H1 (cell line): ENCODE data around the gene PDZK1IP1. TPM values are rescaled to one million over a fixed set of nuclear protein-coding genes. Genes with fewer than 3 reads are reported as not detected.
A peak's percentile ranks its signal among the peaks of the same experiment; 100 is the strongest.

Experiments used
- CTCF ChIA-PET: fragments of 300-600 bp; sonication (Branson Sonifier 250); formaldehyde crosslinking; loops from one replicate; lab custom pipeline; 2021; ENCODE audit not compliant: partially characterized antibody; lab: Charles Lee
- POLR2A ChIA-PET: fragments of 300-600 bp; sonication (Branson Sonifier 250); formaldehyde crosslinking; loops from one replicate; lab custom pipeline; 2021; ENCODE audit warnings: inconsistent platforms; ENCODE audit not compliant: partially characterized antibody; lab: Charles Lee
- DNase-seq, 2 experiments: peaks; one replicate each; pipeline versions ENCODE4 v3.0.0 to v3.0.0-alpha.2; 2010 to 2022; ENCODE audit warnings: low spot score in 2 of 2, low read depth in 1 of 2, mixed read lengths in 1 of 2
- FAIRE-seq: peaks from 2 replicates; lab custom pipeline; 2011; peaks lifted over from hg19 to GRCh38; lab: Jason Lieb, UNC
- H2AFZ ChIP-seq: 2 replicates; pipeline ENCODE4 v1.8.1; 2012; ENCODE audit warnings: low read length, inconsistent platforms
- H2AK5ac ChIP-seq: 2 replicates; pipeline ENCODE4 v1.6.1; 2013; ENCODE audit warnings: low read depth, low read length
- H2BK120ac ChIP-seq: replicated peaks from 2 replicates; pipeline ENCODE3; 2013; ENCODE audit warnings: low read depth, low read length, inconsistent platforms
- H2BK12ac ChIP-seq: 2 replicates; pipeline ENCODE4 v1.6.1; 2013; ENCODE audit warnings: low read depth, low read length
- H2BK15ac ChIP-seq: 2 replicates; pipeline ENCODE4 v1.6.1; 2013; ENCODE audit warnings: low read length
- H2BK20ac ChIP-seq: 2 replicates; pipeline ENCODE4 v1.6.1; 2013; ENCODE audit warnings: low read length
- H2BK5ac ChIP-seq: 2 replicates; pipeline ENCODE4 v1.6.1; 2013; ENCODE audit warnings: low read depth, low read length
- H3K14ac ChIP-seq: 2 replicates; pipeline ENCODE4 v1.6.1; 2013; ENCODE audit warnings: inconsistent platforms; ENCODE audit not compliant: insufficient read length
- H3K18ac ChIP-seq: 2 replicates; pipeline ENCODE4 v1.6.1; 2013; ENCODE audit warnings: low read length; ENCODE audit errors: extremely low read depth
- H3K23ac ChIP-seq: 2 replicates; pipeline ENCODE4 v1.6.1; 2013; ENCODE audit warnings: inconsistent platforms; ENCODE audit not compliant: insufficient read length
- H3K23me2 ChIP-seq: 2 replicates; pipeline ENCODE4 v1.6.1; 2013; ENCODE audit warnings: low read depth, low read length
- H3K27ac ChIP-seq: 2 replicates; pipeline ENCODE4 v1.6.1; 2011; ENCODE audit warnings: low read depth, low read length, inconsistent platforms
- H3K27me3 ChIP-seq, 4 experiments: replicated peaks in 1 of 4; 1 replicate in 1 of 4; 2 replicates in 3 of 4; pipeline versions ENCODE4 v1.6.1 to v1.8.1; 2011 to 2013; ENCODE audit warnings: low read length in 3 of 4, mild to moderate bottlenecking in 3 of 4, inconsistent platforms in 2 of 4, mixed read lengths in 2 of 4, moderate library complexity in 1 of 4; ENCODE audit not compliant: control insufficient read depth in 3 of 4, insufficient read depth in 3 of 4; ENCODE audit errors: extremely low read depth in 1 of 4
- H3K36me3 ChIP-seq, 4 experiments: 2 replicates each; pipeline versions ENCODE4 v1.6.1 to v1.8.1; 2011 to 2013; ENCODE audit warnings: mild to moderate bottlenecking in 4 of 4, low read length in 3 of 4, moderate library complexity in 2 of 4, control low read depth in 1 of 4, inconsistent platforms in 1 of 4; ENCODE audit not compliant: insufficient read depth in 4 of 4, control insufficient read depth in 2 of 4
- H3K4ac ChIP-seq: replicated peaks from 2 replicates; pipeline ENCODE3; 2013; ENCODE audit warnings: low read length, low read depth, mixed read lengths, inconsistent platforms; ENCODE audit not compliant: insufficient read length
- H3K4me1 ChIP-seq, 4 experiments: replicated peaks in 1 of 4; 1 replicate in 1 of 4; 2 replicates in 3 of 4; pipeline versions ENCODE4 v1.6.1 to v1.8.1; 2011 to 2013; ENCODE audit warnings: low read length in 3 of 4, inconsistent platforms in 2 of 4, mixed read lengths in 1 of 4; ENCODE audit not compliant: insufficient read depth in 4 of 4, control insufficient read depth in 3 of 4
- H3K4me2 ChIP-seq, 2 experiments: 2 replicates each; pipeline versions ENCODE4 v1.6.1 to v1.8.1; 2011 to 2013; ENCODE audit warnings: low read depth in 2 of 2, low read length in 2 of 2, control low read depth in 1 of 2, inconsistent platforms in 1 of 2, mild to moderate bottlenecking in 1 of 2; ENCODE audit not compliant: insufficient read depth in 1 of 2
- H3K4me3 ChIP-seq, 4 experiments: fragments of 200-600, 300-600 bp in 1 of 4; sonication (generic), shearing (Covaris generic), sonication (Bioruptor Twin) in 1 of 4; 2 replicates each; pipeline versions ENCODE4 v1.5.1 to v1.8.1; 2011 to 2016; ENCODE audit warnings: low read length in 4 of 4, low read depth in 3 of 4, control low read depth in 2 of 4, inconsistent platforms in 2 of 4, mild to moderate bottlenecking in 2 of 4, mixed read lengths in 1 of 4, moderate library complexity in 1 of 4; ENCODE audit not compliant: insufficient read depth in 2 of 4; ENCODE audit errors: extremely low read depth in 1 of 4
- H3K56ac ChIP-seq: replicated peaks from 2 replicates; pipeline ENCODE3; 2013; ENCODE audit warnings: low read depth, mild to moderate bottlenecking, mixed read lengths, low read length, inconsistent platforms; ENCODE audit not compliant: insufficient read length
- H3K79me1 ChIP-seq: 2 replicates; pipeline ENCODE4 v1.6.1; 2013; ENCODE audit warnings: low read depth, low read length, control low read depth
- H3K79me2 ChIP-seq, 2 experiments: 2 replicates each; pipeline versions ENCODE4 v1.6.1 to v1.8.1; 2012 to 2013; ENCODE audit warnings: low read length in 2 of 2, mild to moderate bottlenecking in 2 of 2, inconsistent platforms in 1 of 2; ENCODE audit not compliant: insufficient read depth in 2 of 2, control insufficient read depth in 1 of 2
- H3K9ac ChIP-seq, 4 experiments: replicated peaks in 1 of 4; 1 replicate in 1 of 4; 2 replicates in 3 of 4; pipeline versions ENCODE4 v1.6.1 to v1.8.1; 2011 to 2013; ENCODE audit warnings: low read depth in 3 of 4, low read length in 3 of 4, control low read depth in 2 of 4, mild to moderate bottlenecking in 2 of 4, moderate library complexity in 2 of 4, inconsistent platforms in 1 of 4; ENCODE audit errors: extremely low read depth in 1 of 4
- H3K9me3 ChIP-seq, 2 experiments: 2 replicates each; pipeline versions ENCODE4 v1.6.1 to v1.8.1; 2012 to 2013; ENCODE audit warnings: mild to moderate bottlenecking in 2 of 2, moderate library complexity in 2 of 2, control low read depth in 1 of 2, inconsistent platforms in 1 of 2, low read depth in 1 of 2, low read length in 1 of 2, mixed read lengths in 1 of 2; ENCODE audit not compliant: insufficient read depth in 2 of 2
- H4K20me1 ChIP-seq, 2 experiments: replicated peaks in 1 of 2; 2 replicates each; pipeline versions ENCODE3 to v1.8.1; 2011 to 2013; ENCODE audit warnings: inconsistent platforms in 2 of 2, low read length in 2 of 2, mild to moderate bottlenecking in 1 of 2; ENCODE audit not compliant: insufficient read depth in 2 of 2, control insufficient read depth in 1 of 2
- H4K5ac ChIP-seq: 2 replicates; pipeline ENCODE4 v1.6.1; 2013; ENCODE audit warnings: low read length, low read depth, mixed read lengths, inconsistent platforms; ENCODE audit not compliant: insufficient read length
- H4K8ac ChIP-seq: 2 replicates; pipeline ENCODE4 v1.8.0; 2013; ENCODE audit warnings: mild to moderate bottlenecking, moderate library complexity, low read length, inconsistent platforms; ENCODE audit not compliant: insufficient read depth; ENCODE audit errors: extremely low read depth
- H4K91ac ChIP-seq: replicated peaks from 2 replicates; pipeline ENCODE3; 2013; ENCODE audit warnings: low read length, mixed read lengths, inconsistent platforms; ENCODE audit not compliant: insufficient read length
- CHD1 ChIP-seq: IDR thresholded peaks from 2 replicates; pipeline ENCODE4 v1.6.1; 2012; ENCODE audit warnings: low read depth, low read length, improper control_type of control experiment
- EZH2 ChIP-seq: fragments of 200-600 bp; sonication (generic); IDR thresholded peaks from 2 replicates; pipeline ENCODE4 v1.7.1; 2012; ENCODE audit warnings: low read depth, mild to moderate bottlenecking, moderate library complexity, low read length, inconsistent platforms; ENCODE audit not compliant: severe bottlenecking
- KDM4A ChIP-seq: IDR thresholded peaks from one replicate; pipeline ENCODE4 v1.7.1; 2012; ENCODE audit warnings: low read depth, mild to moderate bottlenecking, moderate library complexity, low read length, inconsistent platforms; ENCODE audit not compliant: severe bottlenecking
- SUZ12 ChIP-seq: fragments of 200-600 bp; sonication (generic); IDR thresholded peaks from 2 replicates; pipeline ENCODE4 v1.6.1; 2012; ENCODE audit warnings: mild to moderate bottlenecking, inconsistent platforms, low read length, moderate library complexity, mixed read lengths
- WGBS, 2 experiments: shearing (Covaris generic) in 1 of 2; methylation state at CpG; one replicate each; pipeline versions ENCODE4 v1.1.6 to v1.1.7; 2013 to 2015; ENCODE audit warnings: low lambda C conversion rate in 2 of 2, mixed read lengths in 2 of 2, inconsistent platforms in 1 of 2, low coverage in 1 of 2, missing lambda C conversion rate in 1 of 2; ENCODE audit not compliant: insufficient replicate concordance in 2 of 2, insufficient coverage in 1 of 2, insufficient read length in 1 of 2; ENCODE audit errors: extremely low coverage in 1 of 2, missing lambda C conversion rate in 1 of 2; 5-methylcytosine and 5-hydroxymethylcytosine counted together
- polyA plus RNA-seq, 7 experiments: library from polyadenylated mRNA; depleted of rRNA in 3 of 7; stranded (reverse) in 5 of 7; unstranded in 2 of 7; fragments of >200 nt in 5 of 7; fragments of 200-250 nt in 2 of 7; gene quantifications; 1 replicate in 5 of 7; 2 replicates in 1 of 7; 4 replicates in 1 of 7; pipeline versions ENCODE4 v1.2.1 to v1.2.3, GENCODE V29; 2011 to 2013; ENCODE audit warnings: missing spikeins in 2 of 7, mixed read lengths in 2 of 7
- total RNA-seq: library from RNA; stranded (reverse); fragmentation: NEBNext Ultra II Directional; extraction: Animal tissue kit (Norgen Biotek cat#: 25700); gene quantifications from 2 replicates; pipeline ENCODE4 v1.2.1, GENCODE V29; 2021

PDZK1IP1 gene
- total and polyA plus RNA-seq, 2 of the 8 experiments (the other 6 are each of a cell fraction or from before 2014, with no cell fraction given) = 0.17 TPM; not detected in 1

GRCh38 chr1:47225430-47226100, 35.7 kb upstream of the PDZK1IP1 start:
- TF ChIP-seq EZH2 (peak; percentile 96), KDM4A (peak; percentile 30), SUZ12 (peak; percentile 88), CHD1 (no peak)
- TF ChIP-seq, all 59 proteins: peak for 3
- ChIA-PET POLR2A (interaction anchor here (1.8 kb wide), 1 partner anchor 11 kb away, joined by 3 read pairs; no protein-coding TSS in a partner anchor), CTCF (interaction anchor here (0.5 to 5.9 kb wide), 11 partner anchors 9 to 59 kb away, joined by 3 to 30 read pairs (median 3); no protein-coding TSS in a partner anchor)
- Histone ChIP-seq H2BK120ac (no peak overlapping the region), H4K91ac (no peak overlapping the region), H3K4me2 (peak overlapping the region; percentile 67 to 71), H3K4ac (no peak overlapping the region), H3K56ac (no peak overlapping the region), H3K23me2 (peaks cover 8% of the 10 kb centered on the region), H3K18ac (no peak overlapping the region), H3K79me1 (no peaks in the 10 kb centered on the region), H3K79me2 (no peaks in the 10 kb centered on the region), H4K8ac (no peak overlapping the region), H4K5ac (no peak overlapping the region), H2BK20ac (no peak overlapping the region), H2AFZ (no peak overlapping the region), H2BK5ac (no peak overlapping the region), H3K9ac (no peak overlapping the region), H2BK12ac (0 out of 2 replicates have a peak overlapping the region, but pooled peaks have one; percentile 19), H3K27ac (no peak overlapping the region), H3K23ac (no peak overlapping the region), H3K27me3 (peaks cover 87 to 100% (median 98%) of the 10 kb centered on the region in 4 experiments), H3K14ac (no peak overlapping the region), H2BK15ac (no peak overlapping the region), H4K20me1 (peaks cover 5 to 16% of the 10 kb centered on the region in 2 experiments), H3K4me3 (peak overlapping the region; percentile 3 to 54 (median 20); a peak in 6 of 8 replicates), H3K9me3 (no peaks in the 10 kb centered on the region), H2AK5ac (no peak overlapping the region), H3K4me1 (peaks cover 7 to 40% (median 31%) of the 10 kb centered on the region in 4 experiments), H3K36me3 (no peaks in the 10 kb centered on the region; a peak in 1 of 8 replicates)
- DNase-seq (no peak), FAIRE-seq (no peak)
- 0% methylated on average over 2 of the region's 79 CpGs; no CpG with 5 or more reads in 1 of the 2 experiments for WGBS, 2 experiments
